HepG2 (cell line): Measurements from ENCODE around the gene RNU6-1. TPM values are rescaled to one million over a fixed set of nuclear protein-coding genes. Genes with fewer than 3 reads are reported as not detected.
A peak's percentile ranks its signal among the peaks of the same experiment; 100 is the strongest.

Experiments used
- ATAC-seq: fragments of 200-7000 bp; cut with Tn5 transposase; 3 replicates; pipeline ENCODE4 v1.9.1; 2020; ENCODE audit warnings: mild to moderate bottlenecking, moderate library complexity
- BruUV-seq: library from RNA; stranded (reverse); fragments of 400-500 nt; replicated peaks from 2 replicates; lab custom pipeline; 2021; lab: Mats Ljungman, UMichigan
- CTCF ChIA-PET: fragments of 300-600 bp; formaldehyde crosslinking; extraction: SDS; loops from one replicate; lab custom pipeline; 2021; ENCODE audit warnings: low total read pairs, inconsistent platforms, low intra/inter-chr PET ratio; lab: Yijun Ruan, JAX
- POLR2A ChIA-PET: fragments of 350-600 bp; sonication (Branson Sonifier 250); formaldehyde crosslinking; loops from one replicate; lab custom pipeline; 2020; ENCODE audit warnings: antibody characterized with exemption, inconsistent platforms; lab: Yijun Ruan, JAX
- DNase-seq: peaks from one replicate; pipeline ENCODE4 v3.0.0-alpha.2; 2015; ENCODE audit warnings: low spot score
- FAIRE-seq: peaks from 3 replicates; lab custom pipeline; 2011; peaks lifted over from hg19 to GRCh38; lab: Jason Lieb, UNC
- H2AFZ ChIP-seq: one replicate; pipeline ENCODE4 v1.6.1; 2011; ENCODE audit warnings: low read length, inconsistent platforms
- H3K27ac ChIP-seq: fragments of 300-600 bp; 3 replicates; pipeline ENCODE4 v1.8.0; 2011; ENCODE audit warnings: mixed run types, mild to moderate bottlenecking, mixed read lengths, low read length, inconsistent platforms; ENCODE audit not compliant: insufficient read depth; ENCODE audit errors: extremely low read length
- H3K27me3 ChIP-seq, 2 experiments: fragments of 200-600 bp in 1 of 2; 2 replicates in 1 of 2; 3 replicates in 1 of 2; pipeline versions ENCODE4 v1.6.0 to v1.8.0; 2011; ENCODE audit warnings: low read length in 2 of 2, mild to moderate bottlenecking in 2 of 2, moderate library complexity in 2 of 2, inconsistent platforms in 1 of 2; ENCODE audit not compliant: insufficient read depth in 2 of 2, control insufficient read depth in 1 of 2
- H3K36me3 ChIP-seq, 2 experiments: fragments of 200-600 bp in 1 of 2; replicated peaks in 1 of 2; 2 replicates in 1 of 2; 3 replicates in 1 of 2; pipeline versions ENCODE4 v1.5.1 to v1.8.0; 2011; ENCODE audit warnings: low read length in 2 of 2, inconsistent platforms in 1 of 2; ENCODE audit not compliant: insufficient read depth in 2 of 2, control insufficient read depth in 1 of 2
- H3K4me1 ChIP-seq: 2 replicates; pipeline ENCODE4 v1.5.1; 2012; ENCODE audit warnings: low read length, inconsistent platforms; ENCODE audit not compliant: insufficient read depth
- H3K4me2 ChIP-seq: 2 replicates; pipeline ENCODE4 v1.6.0; 2011; ENCODE audit warnings: low read depth, low read length, inconsistent platforms
- H3K4me3 ChIP-seq, 3 experiments: fragments of 200-600 bp in 1 of 3; sonication (generic), shearing (Covaris generic) in 1 of 3; replicated peaks in 1 of 3; 2 replicates each; pipeline ENCODE4 v1.5.1; 2011 to 2016; ENCODE audit warnings: low read length in 3 of 3, inconsistent platforms in 2 of 3, low read depth in 2 of 3, mild to moderate bottlenecking in 2 of 3, control low read depth in 1 of 3, mixed read lengths in 1 of 3; ENCODE audit not compliant: insufficient read depth in 1 of 3
- H3K79me2 ChIP-seq: one replicate; pipeline ENCODE4 v1.6.1; 2011; ENCODE audit warnings: low read length, inconsistent platforms; ENCODE audit not compliant: insufficient read depth
- H3K9ac ChIP-seq: 2 replicates; pipeline ENCODE4 v1.6.0; 2011; ENCODE audit warnings: mild to moderate bottlenecking, low read depth, low read length, inconsistent platforms; ENCODE audit not compliant: insufficient read depth
- H3K9me3 ChIP-seq: 2 replicates; pipeline ENCODE4 v1.5.1; 2012; ENCODE audit warnings: mild to moderate bottlenecking, low read length
- H4K20me1 ChIP-seq: 2 replicates; pipeline ENCODE4 v1.6.0; 2011; ENCODE audit warnings: inconsistent platforms, mild to moderate bottlenecking, low read length, moderate library complexity; ENCODE audit not compliant: insufficient read depth
- CEBPB ChIP-seq: IDR thresholded peaks from 2 replicates; pipeline ENCODE4 v1.6.1; 2011; ENCODE audit warnings: low read depth, low read length, improper control_type of control experiment, borderline replicate concordance
- EED ChIP-seq: sonication (generic); formaldehyde crosslinking; IDR thresholded peaks from 2 replicates; pipeline ENCODE4 v1.5.0; 2020; ENCODE audit warnings: mild to moderate bottlenecking, missing genetic modification reagents
- GPN1 ChIP-seq: sonication (generic); formaldehyde crosslinking; IDR thresholded peaks from 2 replicates; pipeline ENCODE4 v1.5.1; 2020; ENCODE audit warnings: missing genetic modification reagents, borderline replicate concordance
- HDAC1 ChIP-seq: sonication (generic); formaldehyde crosslinking; IDR thresholded peaks from 2 replicates; pipeline ENCODE4 v1.5.1; 2020; ENCODE audit warnings: mild to moderate bottlenecking, missing genetic modification reagents
- HIVEP1 ChIP-seq: sonication (generic); formaldehyde crosslinking; IDR thresholded peaks from 2 replicates; pipeline ENCODE4 v1.4.0; 2020; ENCODE audit warnings: mild to moderate bottlenecking, missing genetic modification reagents
- MEF2D ChIP-seq: sonication (generic); formaldehyde crosslinking; IDR thresholded peaks from 2 replicates; pipeline ENCODE4 v1.5.1; 2020; ENCODE audit warnings: mild to moderate bottlenecking, missing genetic modification reagents
- MTA3 ChIP-seq: sonication (generic); formaldehyde crosslinking; IDR thresholded peaks from 2 replicates; pipeline ENCODE4 v1.4.0; 2020; ENCODE audit warnings: missing genetic modification reagents
- TOPORS ChIP-seq: sonication (generic); formaldehyde crosslinking; IDR thresholded peaks from 2 replicates; pipeline ENCODE4 v1.8.0; 2023; ENCODE audit warnings: mild to moderate bottlenecking, missing genetic modification reagents
- ZFP90 ChIP-seq: sonication (generic); formaldehyde crosslinking; IDR thresholded peaks from 2 replicates; pipeline ENCODE4 v1.8.0; 2022; ENCODE audit warnings: missing genetic modification reagents, mild to moderate bottlenecking, inconsistent platforms, borderline replicate concordance
- ZNF17 ChIP-seq: sonication (generic); formaldehyde crosslinking; IDR thresholded peaks from 2 replicates; pipeline ENCODE4 v1.5.0; 2020; ENCODE audit warnings: mild to moderate bottlenecking, missing genetic modification reagents
- WGBS: methylation state at CpG from one replicate; pipeline ENCODE4 v1.1.6; 2017; ENCODE audit warnings: low lambda C conversion rate; 5-methylcytosine and 5-hydroxymethylcytosine counted together
- in situ Hi-C: cut with HindIII; loops from 2 replicates; pipeline ENCODE4 v1.10.0; 2017; ENCODE audit warnings: low pct_unique_long_range_greater_than_20kb; ENCODE audit not compliant: extremely low pct_ligation_motif_present
- intact Hi-C: fragments of 100-400 bp; cut with micrococcal nuclease; formaldehyde crosslinking; loops from one replicate; pipeline ENCODE4 v1.10.0; 2022; ENCODE audit not compliant: unreplicated experiment
- polyA plus RNA-seq, 8 experiments: library from polyadenylated mRNA; depleted of rRNA in 3 of 8; stranded (reverse) in 7 of 8; unstranded in 1 of 8; fragments of >200 nt; fragmentation: Illumina TruSeq in 4 of 8; extraction: Trizol in 4 of 8; gene quantifications; 2 replicates each; pipeline versions ENCODE4 v1.2.1 to v1.2.3, GENCODE V29; 2011 to 2016; ENCODE audit warnings: low read depth in 4 of 8, missing spikeins in 1 of 8, mixed read lengths in 1 of 8; ENCODE audit not compliant: insufficient read depth in 1 of 8
- total RNA-seq, 5 experiments: library from RNA; depleted of rRNA; stranded (reverse); fragments of >200 nt; fragmentation: Illumina TruSeq; extraction: Trizol; gene quantifications; 2 replicates each; pipeline ENCODE4 v1.2.3, GENCODE V29; 2016; ENCODE audit warnings: low read depth in 1 of 5
- TF ChIP-seq, protein P1 (sequence below): sonication (generic); formaldehyde crosslinking; IDR thresholded peaks from 2 replicates; pipeline ENCODE4 v1.5.1; 2020; ENCODE audit warnings: missing genetic modification reagents, mild to moderate bottlenecking, borderline replicate concordance

Gene RNU6-1
- total and polyA plus RNA-seq, 2 of the 13 experiments (the other 11 are each of a cell fraction or from before 2014, with no cell fraction given) = under 0.01 TPM; not detected in 1

- no peak for ATAC-seq
- intact Hi-C loops = loop anchor here (1.0 to 5.0 kb wide), 3 partner anchors 295 to 530 kb away; partner anchors contain the start of gene MAP2K5
- Histone ChIP-seq H3K79me2 (no peaks in the 10 kb centered on the region), H3K9me3 (no peaks in the 10 kb centered on the region), H3K27me3 (peaks cover 3 to 41% of the 10 kb centered on the region in 2 experiments), H3K4me1 (peaks cover 63% of the 10 kb centered on the region), H3K36me3 (no peaks in the 10 kb centered on the region), H2AFZ (no peak overlapping the region), H3K27ac (no peak overlapping the region), H4K20me1 (no peaks in the 10 kb centered on the region), H3K9ac (no peak overlapping the region), H3K4me2 (peak overlapping the region; percentile 85), H3K4me3 (peak overlapping the region in 1 of 3 experiments; percentile 44; a peak in 1 of 6 replicates)
- WGBS = 19% methylated on average over 2 of the region's 2 CpGs
- POLR2A ChIA-PET = no interaction called here
- in situ Hi-C loops = loop anchor here (5.0 to 10.0 kb wide), 2 partner anchors 380 to 892 kb away; no protein-coding TSS in a partner anchor
- CTCF ChIA-PET = interaction anchor here (1.4 to 4.5 kb wide), 2 partner anchors 378 to 381 kb away, joined by 4 to 50 read pairs; no protein-coding TSS in a partner anchor
- no peak for FAIRE-seq
- no TSS peak for BruUV-seq
- no peak for TF ChIP-seq ZNF17 (CRISPR knock-in tag)
- no peak for TF ChIP-seq EED (CRISPR knock-in tag)
- no peak for TF ChIP-seq TOPORS (CRISPR knock-in tag)
- no peak for TF ChIP-seq ZFP90 (CRISPR knock-in tag)
- TF ChIP-seq GPN1 (CRISPR knock-in tag) = no peak
- no peak for TF ChIP-seq MTA3
- TF ChIP-seq, protein P1, sequence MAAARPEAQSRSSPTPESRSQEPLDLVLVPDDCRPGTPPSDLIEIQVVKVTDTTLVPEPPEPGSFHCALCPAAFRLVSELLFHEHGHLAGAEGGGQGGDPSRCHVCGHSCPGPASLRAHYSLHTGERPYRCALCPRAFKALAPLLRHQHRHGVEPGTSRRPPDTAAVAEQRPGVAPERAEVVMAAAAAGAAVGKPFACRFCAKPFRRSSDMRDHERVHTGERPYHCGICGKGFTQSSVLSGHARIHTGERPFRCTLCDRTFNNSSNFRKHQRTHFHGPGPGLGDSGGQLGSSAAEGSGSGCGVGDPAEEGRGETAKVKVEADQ (CRISPR knock-in tag) = no peak
- TF ChIP-seq HDAC1 (CRISPR knock-in tag) = no peak
- no peak for TF ChIP-seq CEBPB
- no peak for TF ChIP-seq MEF2D (CRISPR knock-in tag)
- no peak for TF ChIP-seq HIVEP1 (CRISPR knock-in tag)
- no peak for DNase-seq
These were observed 2.9 kb downstream of the RNU6-1 start for GRCh38 chr15:67836955-67837354.
